H1 (cell line): ENCODE results near the gene COA3. TPM values are rescaled to one million over a fixed set of nuclear protein-coding genes. Genes with fewer than 3 reads are reported as not detected.

Experiments used
- CTCF ChIA-PET: fragments of 300-600 bp; sonication (Branson Sonifier 250); formaldehyde crosslinking; loops from one replicate; lab custom pipeline; 2021; ENCODE audit not compliant: partially characterized antibody; lab: Charles Lee
- POLR2A ChIA-PET: fragments of 300-600 bp; sonication (Branson Sonifier 250); formaldehyde crosslinking; loops from one replicate; lab custom pipeline; 2021; ENCODE audit warnings: inconsistent platforms; ENCODE audit not compliant: partially characterized antibody; lab: Charles Lee
- DNase-seq, 2 experiments: peaks; one replicate each; pipeline versions ENCODE4 v3.0.0 to v3.0.0-alpha.2; 2010 to 2022; ENCODE audit warnings: low spot score in 2 of 2, low read depth in 1 of 2, mixed read lengths in 1 of 2
- FAIRE-seq: peaks from 2 replicates; lab custom pipeline; 2011; peaks lifted over from hg19 to GRCh38; lab: Jason Lieb, UNC
- H2AFZ ChIP-seq: 2 replicates; pipeline ENCODE4 v1.8.1; 2012; ENCODE audit warnings: low read length, inconsistent platforms
- H2AK5ac ChIP-seq: 2 replicates; pipeline ENCODE4 v1.6.1; 2013; ENCODE audit warnings: low read depth, low read length
- H2BK120ac ChIP-seq: replicated peaks from 2 replicates; pipeline ENCODE3; 2013; ENCODE audit warnings: low read depth, low read length, inconsistent platforms
- H2BK12ac ChIP-seq: 2 replicates; pipeline ENCODE4 v1.6.1; 2013; ENCODE audit warnings: low read depth, low read length
- H2BK15ac ChIP-seq: 2 replicates; pipeline ENCODE4 v1.6.1; 2013; ENCODE audit warnings: low read length
- H2BK20ac ChIP-seq: 2 replicates; pipeline ENCODE4 v1.6.1; 2013; ENCODE audit warnings: low read length
- H2BK5ac ChIP-seq: 2 replicates; pipeline ENCODE4 v1.6.1; 2013; ENCODE audit warnings: low read depth, low read length
- H3K14ac ChIP-seq: 2 replicates; pipeline ENCODE4 v1.6.1; 2013; ENCODE audit warnings: inconsistent platforms; ENCODE audit not compliant: insufficient read length
- H3K18ac ChIP-seq: 2 replicates; pipeline ENCODE4 v1.6.1; 2013; ENCODE audit warnings: low read length; ENCODE audit errors: extremely low read depth
- H3K23ac ChIP-seq: 2 replicates; pipeline ENCODE4 v1.6.1; 2013; ENCODE audit warnings: inconsistent platforms; ENCODE audit not compliant: insufficient read length
- H3K23me2 ChIP-seq: 2 replicates; pipeline ENCODE4 v1.6.1; 2013; ENCODE audit warnings: low read depth, low read length
- H3K27ac ChIP-seq: 2 replicates; pipeline ENCODE4 v1.6.1; 2011; ENCODE audit warnings: low read depth, low read length, inconsistent platforms
- H3K27me3 ChIP-seq, 4 experiments: replicated peaks in 1 of 4; 1 replicate in 1 of 4; 2 replicates in 3 of 4; pipeline versions ENCODE4 v1.6.1 to v1.8.1; 2011 to 2013; ENCODE audit warnings: low read length in 3 of 4, mild to moderate bottlenecking in 3 of 4, inconsistent platforms in 2 of 4, mixed read lengths in 2 of 4, moderate library complexity in 1 of 4; ENCODE audit not compliant: control insufficient read depth in 3 of 4, insufficient read depth in 3 of 4; ENCODE audit errors: extremely low read depth in 1 of 4
- H3K36me3 ChIP-seq, 4 experiments: 2 replicates each; pipeline versions ENCODE4 v1.6.1 to v1.8.1; 2011 to 2013; ENCODE audit warnings: mild to moderate bottlenecking in 4 of 4, low read length in 3 of 4, moderate library complexity in 2 of 4, control low read depth in 1 of 4, inconsistent platforms in 1 of 4; ENCODE audit not compliant: insufficient read depth in 4 of 4, control insufficient read depth in 2 of 4
- H3K4ac ChIP-seq: replicated peaks from 2 replicates; pipeline ENCODE3; 2013; ENCODE audit warnings: low read length, low read depth, mixed read lengths, inconsistent platforms; ENCODE audit not compliant: insufficient read length
- H3K4me1 ChIP-seq, 4 experiments: replicated peaks in 1 of 4; 1 replicate in 1 of 4; 2 replicates in 3 of 4; pipeline versions ENCODE4 v1.6.1 to v1.8.1; 2011 to 2013; ENCODE audit warnings: low read length in 3 of 4, inconsistent platforms in 2 of 4, mixed read lengths in 1 of 4; ENCODE audit not compliant: insufficient read depth in 4 of 4, control insufficient read depth in 3 of 4
- H3K4me2 ChIP-seq, 2 experiments: 2 replicates each; pipeline versions ENCODE4 v1.6.1 to v1.8.1; 2011 to 2013; ENCODE audit warnings: low read depth in 2 of 2, low read length in 2 of 2, control low read depth in 1 of 2, inconsistent platforms in 1 of 2, mild to moderate bottlenecking in 1 of 2; ENCODE audit not compliant: insufficient read depth in 1 of 2
- H3K4me3 ChIP-seq, 4 experiments: fragments of 200-600, 300-600 bp in 1 of 4; sonication (generic), shearing (Covaris generic), sonication (Bioruptor Twin) in 1 of 4; 2 replicates each; pipeline versions ENCODE4 v1.5.1 to v1.8.1; 2011 to 2016; ENCODE audit warnings: low read length in 4 of 4, low read depth in 3 of 4, control low read depth in 2 of 4, inconsistent platforms in 2 of 4, mild to moderate bottlenecking in 2 of 4, mixed read lengths in 1 of 4, moderate library complexity in 1 of 4; ENCODE audit not compliant: insufficient read depth in 2 of 4; ENCODE audit errors: extremely low read depth in 1 of 4
- H3K56ac ChIP-seq: replicated peaks from 2 replicates; pipeline ENCODE3; 2013; ENCODE audit warnings: low read depth, mild to moderate bottlenecking, mixed read lengths, low read length, inconsistent platforms; ENCODE audit not compliant: insufficient read length
- H3K79me1 ChIP-seq: 2 replicates; pipeline ENCODE4 v1.6.1; 2013; ENCODE audit warnings: low read depth, low read length, control low read depth
- H3K79me2 ChIP-seq, 2 experiments: 2 replicates each; pipeline versions ENCODE4 v1.6.1 to v1.8.1; 2012 to 2013; ENCODE audit warnings: low read length in 2 of 2, mild to moderate bottlenecking in 2 of 2, inconsistent platforms in 1 of 2; ENCODE audit not compliant: insufficient read depth in 2 of 2, control insufficient read depth in 1 of 2
- H3K9ac ChIP-seq, 4 experiments: replicated peaks in 1 of 4; 1 replicate in 1 of 4; 2 replicates in 3 of 4; pipeline versions ENCODE4 v1.6.1 to v1.8.1; 2011 to 2013; ENCODE audit warnings: low read depth in 3 of 4, low read length in 3 of 4, control low read depth in 2 of 4, mild to moderate bottlenecking in 2 of 4, moderate library complexity in 2 of 4, inconsistent platforms in 1 of 4; ENCODE audit errors: extremely low read depth in 1 of 4
- H3K9me3 ChIP-seq, 2 experiments: 2 replicates each; pipeline versions ENCODE4 v1.6.1 to v1.8.1; 2012 to 2013; ENCODE audit warnings: mild to moderate bottlenecking in 2 of 2, moderate library complexity in 2 of 2, control low read depth in 1 of 2, inconsistent platforms in 1 of 2, low read depth in 1 of 2, low read length in 1 of 2, mixed read lengths in 1 of 2; ENCODE audit not compliant: insufficient read depth in 2 of 2
- H4K20me1 ChIP-seq, 2 experiments: replicated peaks in 1 of 2; 2 replicates each; pipeline versions ENCODE3 to v1.8.1; 2011 to 2013; ENCODE audit warnings: inconsistent platforms in 2 of 2, low read length in 2 of 2, mild to moderate bottlenecking in 1 of 2; ENCODE audit not compliant: insufficient read depth in 2 of 2, control insufficient read depth in 1 of 2
- H4K5ac ChIP-seq: 2 replicates; pipeline ENCODE4 v1.6.1; 2013; ENCODE audit warnings: low read length, low read depth, mixed read lengths, inconsistent platforms; ENCODE audit not compliant: insufficient read length
- H4K8ac ChIP-seq: 2 replicates; pipeline ENCODE4 v1.8.0; 2013; ENCODE audit warnings: mild to moderate bottlenecking, moderate library complexity, low read length, inconsistent platforms; ENCODE audit not compliant: insufficient read depth; ENCODE audit errors: extremely low read depth
- H4K91ac ChIP-seq: replicated peaks from 2 replicates; pipeline ENCODE3; 2013; ENCODE audit warnings: low read length, mixed read lengths, inconsistent platforms; ENCODE audit not compliant: insufficient read length
- ASH2L ChIP-seq: fragments of 200-600, 300-600 bp; sonication (generic); IDR thresholded peaks from one replicate; pipeline ENCODE4 v1.7.1; 2017; ENCODE audit warnings: low read length
- CREB1 ChIP-seq: IDR thresholded peaks from 2 replicates; pipeline ENCODE4 v1.6.1; 2012; ENCODE audit warnings: inconsistent platforms
- FOSL1 ChIP-seq: IDR thresholded peaks from 2 replicates; pipeline ENCODE4 v1.6.1; 2011; ENCODE audit warnings: mild to moderate bottlenecking, low read depth, low read length, moderate library complexity; ENCODE audit not compliant: insufficient read depth
- HDAC6 ChIP-seq: IDR thresholded peaks from one replicate; pipeline ENCODE4 v1.7.1; 2012; ENCODE audit warnings: low read depth, mild to moderate bottlenecking, inconsistent platforms, low read length, moderate library complexity
- JUND ChIP-seq: IDR thresholded peaks from 2 replicates; pipeline ENCODE4 v1.6.1; 2011; ENCODE audit warnings: mild to moderate bottlenecking, improper control_type of control experiment, low read length
- PHF8 ChIP-seq: fragments of 200-600 bp; sonication (generic); conservative IDR thresholded peaks from 2 replicates; pipeline ENCODE4 v1.7.1; 2012; ENCODE audit warnings: low read depth, mild to moderate bottlenecking, inconsistent platforms, low read length, moderate library complexity
- POU5F1 ChIP-seq: IDR thresholded peaks from 2 replicates; pipeline ENCODE4 v1.6.1; 2011; ENCODE audit warnings: low read depth, mild to moderate bottlenecking, low read length, moderate library complexity
- RFX5 ChIP-seq: IDR thresholded peaks from 2 replicates; pipeline ENCODE4 v1.6.1; 2011; ENCODE audit warnings: low read depth, low read length, improper control_type of control experiment, borderline replicate concordance
- RXRA ChIP-seq: IDR thresholded peaks from 2 replicates; pipeline ENCODE4 v1.6.1; 2011; ENCODE audit warnings: low read depth, mild to moderate bottlenecking, low read length, moderate library complexity; ENCODE audit not compliant: insufficient read depth
- SIN3A ChIP-seq, 2 experiments: IDR thresholded peaks in 1 of 2; conservative IDR thresholded peaks in 1 of 2; 2 replicates each; pipeline ENCODE4 v1.6.1; 2011 to 2012; ENCODE audit warnings: low read length in 2 of 2, improper control_type of control experiment in 1 of 2, low read depth in 1 of 2, mild to moderate bottlenecking in 1 of 2
- SP4 ChIP-seq: IDR thresholded peaks from 2 replicates; pipeline ENCODE4 v1.6.1; 2012; ENCODE audit warnings: low read length, inconsistent platforms
- SRF ChIP-seq: IDR thresholded peaks from 2 replicates; pipeline ENCODE4 v1.6.1; 2011; ENCODE audit warnings: mild to moderate bottlenecking, low read depth, low read length, moderate library complexity
- TBP ChIP-seq: IDR thresholded peaks from 2 replicates; pipeline ENCODE4 v1.6.1; 2011; ENCODE audit warnings: low read depth, low read length, improper control_type of control experiment
- TCF12 ChIP-seq: IDR thresholded peaks from 2 replicates; pipeline ENCODE4 v1.6.1; 2011; ENCODE audit warnings: low read depth, mild to moderate bottlenecking, low read length
- YY1 ChIP-seq: IDR thresholded peaks from 2 replicates; pipeline ENCODE4 v1.6.1; 2011; ENCODE audit warnings: low read depth, mild to moderate bottlenecking, low read length
- WGBS, 2 experiments: shearing (Covaris generic) in 1 of 2; methylation state at CpG; one replicate each; pipeline versions ENCODE4 v1.1.6 to v1.1.7; 2013 to 2015; ENCODE audit warnings: low lambda C conversion rate in 2 of 2, mixed read lengths in 2 of 2, inconsistent platforms in 1 of 2, low coverage in 1 of 2, missing lambda C conversion rate in 1 of 2; ENCODE audit not compliant: insufficient replicate concordance in 2 of 2, insufficient coverage in 1 of 2, insufficient read length in 1 of 2; ENCODE audit errors: extremely low coverage in 1 of 2, missing lambda C conversion rate in 1 of 2; 5-methylcytosine and 5-hydroxymethylcytosine counted together
- polyA plus RNA-seq, 7 experiments: library from polyadenylated mRNA; depleted of rRNA in 3 of 7; stranded (reverse) in 5 of 7; unstranded in 2 of 7; fragments of >200 nt in 5 of 7; fragments of 200-250 nt in 2 of 7; gene quantifications; 1 replicate in 5 of 7; 2 replicates in 1 of 7; 4 replicates in 1 of 7; pipeline versions ENCODE4 v1.2.1 to v1.2.3, GENCODE V29; 2011 to 2013; ENCODE audit warnings: missing spikeins in 2 of 7, mixed read lengths in 2 of 7
- total RNA-seq: library from RNA; stranded (reverse); fragmentation: NEBNext Ultra II Directional; extraction: Animal tissue kit (Norgen Biotek cat#: 25700); gene quantifications from 2 replicates; pipeline ENCODE4 v1.2.1, GENCODE V29; 2021

COA3 gene
- total and polyA plus RNA-seq, 2 of the 8 experiments (the other 6 are each of a cell fraction or from before 2014, with no cell fraction given): 68.4 to 143 TPM

DNA sequence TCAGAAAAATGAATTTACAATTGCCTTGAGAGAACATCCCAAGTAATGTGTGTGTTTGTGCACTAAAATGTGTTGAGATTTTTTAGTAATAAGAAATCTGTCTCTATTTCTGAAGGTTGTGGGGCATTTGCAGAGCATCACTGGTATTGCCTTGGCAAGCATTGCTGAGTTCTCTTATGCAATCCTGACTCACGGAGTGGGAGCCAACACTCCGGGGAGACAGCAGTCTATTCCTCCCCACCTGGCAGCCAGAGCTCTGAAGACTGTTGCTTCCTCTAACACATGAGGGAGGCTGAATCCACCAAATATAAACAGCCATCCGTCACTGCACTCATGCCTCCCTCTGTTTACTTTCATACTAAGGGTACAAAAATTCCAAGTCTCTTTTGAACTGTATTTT lies 10.7 kb upstream of the COA3 start:
- POLR2A ChIA-PET: interaction anchor here (0.7 kb wide), 2 partner anchors 13 to 68 kb away, joined by 3 read pairs; no protein-coding TSS in a partner anchor
- Histone ChIP-seq H3K56ac (no peak overlapping the region), H2BK15ac (no peak overlapping the region), H3K23me2 (no peaks in the 10 kb centered on the region), H3K9me3 (no peaks in the 10 kb centered on the region), H2BK120ac (no peak overlapping the region), H3K4ac (no peak overlapping the region), H2BK5ac (no peak overlapping the region), H3K79me2 (no peaks in the 10 kb centered on the region), H4K5ac (no peak overlapping the region), H3K23ac (no peak overlapping the region), H3K4me2 (no peak overlapping the region), H3K14ac (no peak overlapping the region), H2AK5ac (no peak overlapping the region), H2BK12ac (no peak overlapping the region), H3K27me3 (peaks cover 0 to 1% (median 0%) of the 10 kb centered on the region in 4 experiments; a peak in 1 of 7 replicates), H3K79me1 (no peaks in the 10 kb centered on the region), H3K27ac (no peak overlapping the region), H4K8ac (no peak overlapping the region), H3K9ac (no peak overlapping the region), H3K4me3 (no peak overlapping the region), H4K20me1 (no peaks in the 10 kb centered on the region), H3K36me3 (peaks cover 3 to 23% (median 15%) of the 10 kb centered on the region in 4 experiments; a peak in 7 of 8 replicates), H2AFZ (no peak overlapping the region), H2BK20ac (no peak overlapping the region), H3K18ac (no peak overlapping the region), H3K4me1 (no peaks in the 10 kb centered on the region), H4K91ac (no peak overlapping the region)
- no peak for DNase-seq
- CTCF ChIA-PET: interaction anchor here (4.3 kb wide), 1 partner anchor 10 kb away, joined by 24 read pairs; no protein-coding TSS in a partner anchor
- 94% methylated on average over 3 of the region's 3 CpGs; no CpG with 5 or more reads in 1 of the 2 experiments for WGBS, 2 experiments
- no peak for FAIRE-seq
- TF ChIP-seq HDAC6 (no peak), SP4 (no peak), JUND (no peak), RXRA (no peak), TCF12 (no peak), CREB1 (no peak), SIN3A (conservative IDR thresholded peaks at IDR 0.05 in 1 of 2, IDR thresholded peaks at IDR 0.05 in 1 of 2; ENCODE audit: low read depth in 1 of 2, low read length in 2 of 2) (no peak), SRF (no peak), ASH2L (no peak), RFX5 (no peak), POU5F1 (no peak), TBP (no peak), PHF8 (no peak), YY1 (no peak), FOSL1 (no peak)
